Stimulated activated CD8-positive, alpha-beta memory T cell treated with anti-CD3 and anti-CD28 coated beads, Interleukin-2, amount 100 ng/mL, for 48 hours (primary cell): ENCODE data around the gene MAP3K12.

Experiments
- DNase-seq, 2 donors: peaks; one replicate each; pipeline ENCODE4 v3.0.0-alpha.2; 2020; ENCODE audit warnings: low read depth in 2 of 2

The MAP3K12 gene

GRCh38 chr12:53474077-53474476 is 25.2 kb downstream of the MAP3K12 start:
- no peak for DNase-seq

- DNase-seq, result no peak
Observed at GRCh38 chr12:53472056-53472582, 27.1 kb downstream of the MAP3K12 start.

GRCh38 chr12:53468282-53468681 is 31.0 kb downstream of the MAP3K12 start:
- no peak for DNase-seq

- no peak for DNase-seq
Observed at GRCh38 chr12:53467880-53468279, 31.4 kb downstream of the MAP3K12 start.

- DNase-seq, result no peak
Observed at GRCh38 chr12:53467082-53467481, 32.2 kb downstream of the MAP3K12 start.

- no peak for DNase-seq
Observed at GRCh38 chr12:53466640-53467039, 32.6 kb downstream of the MAP3K12 start.

- DNase-seq, result no peak
Observed at GRCh38 chr12:53465679-53466078, 33.6 kb downstream of the MAP3K12 start.

GRCh38 chr12:53464685-53465418 is 34.4 kb downstream of the MAP3K12 start:
- no peak for DNase-seq

- no peak for DNase-seq
Observed at GRCh38 chr12:53463802-53464560, 35.3 kb downstream of the MAP3K12 start.

- no peak for DNase-seq
Observed at GRCh38 chr12:53462935-53463334, 36.3 kb downstream of the MAP3K12 start.

- DNase-seq, result no peak
Observed at GRCh38 chr12:53461591-53461990, 37.7 kb downstream of the MAP3K12 start.

- DNase-seq, result no peak
Observed at GRCh38 chr12:53461059-53461458, 38.2 kb downstream of the MAP3K12 start.

GRCh38 chr12:53459097-53459496 is 40.2 kb downstream of the MAP3K12 start:
- DNase-seq, result no peak

- no peak for DNase-seq
Observed at GRCh38 chr12:53456654-53457366, 42.4 kb downstream of the MAP3K12 start.

- no peak for DNase-seq
Observed at GRCh38 chr12:53454707-53455106, 44.6 kb downstream of the MAP3K12 start.

GRCh38 chr12:53453953-53454640 is 45.2 kb downstream of the MAP3K12 start:
- no peak for DNase-seq

- DNase-seq, result peak; percentile 49 to 51
Observed at GRCh38 chr12:53452159-53453077, 46.8 kb downstream of the MAP3K12 start.

- peak; percentile 94 to 95 for DNase-seq
Observed at GRCh38 chr12:53451661-53452158, 47.5 kb downstream of the MAP3K12 start, which contains the start of gene PCBP2. Gene PCBP2, plus strand, starts transcription at chr12:53452102. Its CDS starts 2,699 bp downstream, at chr12:53454801.

GRCh38 chr12:53450936-53451335 is 48.3 kb downstream of the MAP3K12 start:
- no peak for DNase-seq
